ENCODE data around the gene FAM13A. TPM values are rescaled to one million over a fixed set of nuclear protein-coding genes. Genes with fewer than 3 reads are reported as not detected.

The FAM13A gene
- total and polyA plus RNA-seq, 10 of the 15 experiments (the other 5 are each of a cell fraction or from before 2014, with no cell fraction given) = 0.05 to 1.8 (median 0.27) TPM; not detected in 1

DNA sequence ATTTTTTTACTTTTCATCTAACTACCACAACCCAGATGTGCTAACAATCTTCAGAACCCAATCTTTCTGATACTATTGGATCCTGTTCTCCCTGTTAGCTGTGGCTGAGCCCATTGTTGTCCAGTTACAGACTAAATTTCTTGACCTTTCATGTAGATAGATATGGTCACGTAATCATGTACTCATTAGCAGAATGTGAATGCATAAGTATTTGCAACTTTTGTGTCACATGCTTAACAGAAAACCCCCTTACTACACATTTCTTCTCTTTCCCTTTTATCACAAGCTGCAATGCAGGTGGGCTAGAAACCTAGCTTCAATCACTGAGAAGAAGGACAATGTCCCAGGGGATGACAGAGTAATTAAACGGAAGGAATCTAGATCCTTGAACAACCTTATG, 13.1 kb upstream of the FAM13A start (continued):
- TF ChIP-seq, protein P1, sequence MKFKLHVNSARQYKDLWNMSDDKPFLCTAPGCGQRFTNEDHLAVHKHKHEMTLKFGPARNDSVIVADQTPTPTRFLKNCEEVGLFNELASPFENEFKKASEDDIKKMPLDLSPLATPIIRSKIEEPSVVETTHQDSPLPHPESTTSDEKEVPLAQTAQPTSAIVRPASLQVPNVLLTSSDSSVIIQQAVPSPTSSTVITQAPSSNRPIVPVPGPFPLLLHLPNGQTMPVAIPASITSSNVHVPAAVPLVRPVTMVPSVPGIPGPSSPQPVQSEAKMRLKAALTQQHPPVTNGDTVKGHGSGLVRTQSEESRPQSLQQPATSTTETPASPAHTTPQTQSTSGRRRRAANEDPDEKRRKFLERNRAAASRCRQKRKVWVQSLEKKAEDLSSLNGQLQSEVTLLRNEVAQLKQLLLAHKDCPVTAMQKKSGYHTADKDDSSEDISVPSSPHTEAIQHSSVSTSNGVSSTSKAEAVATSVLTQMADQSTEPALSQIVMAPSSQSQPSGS (IDR thresholded peaks at IDR 0.05; ENCODE audit: low read length) = no peak
- TF ChIP-seq CBX5 (IDR thresholded peaks at IDR 0.05; ENCODE audit: low read depth) = no peak
- TF ChIP-seq EP300 (IDR thresholded peaks at IDR 0.05; ENCODE audit: borderline replicate concordance in 1 of 2, control insufficient read depth in 1 of 2, low read depth in 2 of 2, low read length in 2 of 2) = peak; percentile 24 to 74; a peak in 2 of 4 replicates
- no peak for TF ChIP-seq CEBPB (IDR thresholded peaks at IDR 0.05; ENCODE audit: borderline replicate concordance in 1 of 2, low read depth in 2 of 2, low read length in 2 of 2)
- TF ChIP-seq WRNIP1 (IDR thresholded peaks at IDR 0.05; ENCODE audit: borderline replicate concordance, low read depth, low read length) = no peak
- no peak for TF ChIP-seq ZBTB11 (CRISPR knock-in tag; IDR thresholded peaks at IDR 0.05)
- TF ChIP-seq ATF7 (IDR thresholded peaks at IDR 0.05; ENCODE audit: low read depth) = peak; percentile 58
- TF ChIP-seq MTA2 (IDR thresholded peaks at IDR 0.05; ENCODE audit: low read depth) = peak; percentile 73
- no peak for TF ChIP-seq MYB (IDR thresholded peaks at IDR 0.05; ENCODE audit: borderline replicate concordance, low read depth, low read length)
- no peak for TF ChIP-seq SPI1 (IDR thresholded peaks at IDR 0.05; ENCODE audit: borderline replicate concordance, insufficient read depth, low read depth, low read length)
- no peak for TF ChIP-seq NFXL1 (IDR thresholded peaks at IDR 0.05; ENCODE audit: borderline replicate concordance)
- peak; percentile 67; the same call in 1 of the 2 replicates for TF ChIP-seq RAD51 (IDR thresholded peaks at IDR 0.05)
- no peak for TF ChIP-seq DPF2 (IDR thresholded peaks at IDR 0.05)
- peak; percentile 27 to 40; a peak in 1 of 4 replicates for TF ChIP-seq BHLHE40 (IDR thresholded peaks at IDR 0.05; ENCODE audit: borderline replicate concordance in 1 of 2, low read depth in 2 of 2, low read length in 1 of 2)
- TF ChIP-seq SMAD5 (IDR thresholded peaks at IDR 0.05; ENCODE audit: low read depth) = no peak
- TF ChIP-seq, protein P2, sequence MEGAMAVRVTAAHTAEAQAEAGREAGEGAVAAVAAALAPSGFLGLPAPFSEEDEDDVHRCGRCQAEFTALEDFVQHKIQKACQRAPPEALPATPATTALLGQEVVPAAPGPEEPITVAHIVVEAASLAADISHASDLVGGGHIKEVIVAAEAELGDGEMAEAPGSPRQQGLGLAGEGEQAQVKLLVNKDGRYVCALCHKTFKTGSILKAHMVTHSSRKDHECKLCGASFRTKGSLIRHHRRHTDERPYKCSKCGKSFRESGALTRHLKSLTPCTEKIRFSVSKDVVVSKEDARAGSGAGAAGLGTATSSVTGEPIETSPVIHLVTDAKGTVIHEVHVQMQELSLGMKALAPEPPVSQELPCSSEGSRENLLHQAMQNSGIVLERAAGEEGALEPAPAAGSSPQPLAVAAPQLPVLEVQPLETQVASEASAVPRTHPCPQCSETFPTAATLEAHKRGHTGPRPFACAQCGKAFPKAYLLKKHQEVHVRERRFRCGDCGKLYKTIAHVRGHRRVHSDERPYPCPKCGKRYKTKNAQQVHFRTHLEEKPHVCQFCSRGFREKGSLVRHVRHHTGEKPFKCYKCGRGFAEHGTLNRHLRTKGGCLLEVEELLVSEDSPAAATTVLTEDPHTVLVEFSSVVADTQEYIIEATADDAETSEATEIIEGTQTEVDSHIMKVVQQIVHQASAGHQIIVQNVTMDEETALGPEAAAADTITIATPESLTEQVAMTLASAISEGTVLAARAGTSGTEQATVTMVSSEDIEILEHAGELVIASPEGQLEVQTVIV (IDR thresholded peaks at IDR 0.05; ENCODE audit: borderline replicate concordance, partially characterized antibody) = no peak
- TF ChIP-seq TARDBP (IDR thresholded peaks at IDR 0.05; ENCODE audit: borderline replicate concordance) = no peak
- TF ChIP-seq MEF2B (IDR thresholded peaks at IDR 0.05; ENCODE audit: partially characterized antibody, poor library complexity, severe bottlenecking) = no peak
- TF ChIP-seq NRF1 (conservative IDR thresholded peaks at IDR 0.05; ENCODE audit: low read depth, low read length) = no peak
- no peak for TF ChIP-seq SMARCA5 (IDR thresholded peaks at IDR 0.05)
- TF ChIP-seq, protein P3, sequence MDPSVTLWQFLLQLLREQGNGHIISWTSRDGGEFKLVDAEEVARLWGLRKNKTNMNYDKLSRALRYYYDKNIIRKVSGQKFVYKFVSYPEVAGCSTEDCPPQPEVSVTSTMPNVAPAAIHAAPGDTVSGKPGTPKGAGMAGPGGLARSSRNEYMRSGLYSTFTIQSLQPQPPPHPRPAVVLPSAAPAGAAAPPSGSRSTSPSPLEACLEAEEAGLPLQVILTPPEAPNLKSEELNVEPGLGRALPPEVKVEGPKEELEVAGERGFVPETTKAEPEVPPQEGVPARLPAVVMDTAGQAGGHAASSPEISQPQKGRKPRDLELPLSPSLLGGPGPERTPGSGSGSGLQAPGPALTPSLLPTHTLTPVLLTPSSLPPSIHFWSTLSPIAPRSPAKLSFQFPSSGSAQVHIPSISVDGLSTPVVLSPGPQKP (IDR thresholded peaks at IDR 0.05; ENCODE audit: low read depth, low read length) = no peak
- TF ChIP-seq NFYA (IDR thresholded peaks at IDR 0.05; ENCODE audit: borderline replicate concordance, low read depth, low read length) = no peak
- TF ChIP-seq SIN3A (IDR thresholded peaks at IDR 0.05; ENCODE audit: low read depth, low read length) = no peak

All from GM12878 (cell line).